Measurements from ENCODE around the gene PSAT1. TPM values are rescaled to one million over a fixed set of nuclear protein-coding genes. Genes with fewer than 3 reads are reported as not detected.

PSAT1 gene
- total RNA-seq, 2 experiments from 2014 or later, result 125 to 268 TPM

DNA sequence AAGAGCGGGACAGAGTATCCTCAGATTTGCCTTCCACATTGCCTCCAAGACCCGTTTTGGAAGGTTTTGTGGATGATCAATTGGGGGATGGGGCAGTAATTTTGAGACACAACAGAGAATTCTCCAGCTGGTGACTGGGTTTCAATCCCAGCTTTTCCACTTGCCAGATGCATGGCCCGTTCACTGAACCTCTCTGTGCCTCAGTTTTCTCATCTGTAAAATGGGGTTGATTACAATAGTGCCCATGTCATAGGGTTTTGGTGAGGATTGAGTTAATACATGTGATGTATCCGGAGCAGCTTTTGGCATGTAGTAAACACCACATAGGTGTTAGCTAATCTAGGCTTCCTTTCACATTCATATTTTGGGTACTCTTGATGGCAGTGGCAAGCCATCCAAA, 59.7 kb downstream of the PSAT1 start:
- Histone ChIP-seq H3K4me3 (ENCODE audit: low read depth, low read length, poor library complexity, severe bottlenecking) (no peak overlapping the region), H3K9me2 (ENCODE audit: insufficient read depth, low read length) (no peaks in the 10 kb centered on the region), H3K27ac (ENCODE audit: low read depth, low read length, poor library complexity, severe bottlenecking) (no peak overlapping the region), H3K4me1 (ENCODE audit: insufficient read depth, low read length, poor library complexity, severe bottlenecking) (no peaks in the 10 kb centered on the region), H4K20me1 (ENCODE audit: insufficient read depth, low read length) (no peaks in the 10 kb centered on the region), H3K79me2 (ENCODE audit: insufficient read depth, low read depth, low read length) (no peaks in the 10 kb centered on the region), H2AFZ (ENCODE audit: low read length) (no peak overlapping the region), H3K36me3 (ENCODE audit: insufficient read depth, low read length) (no peaks in the 10 kb centered on the region), H3K4me2 (ENCODE audit: low read length) (no peak overlapping the region), H3K9me3 (ENCODE audit: low read length) (no peaks in the 10 kb centered on the region)
- BruUV-seq (replicated peaks), result no TSS peak
- intact Hi-C loops (cut with micrococcal nuclease; ENCODE audit: unreplicated experiment), result no loop called here
- TF ChIP-seq EZH2phosphoT487 (IDR thresholded peaks at IDR 0.05; ENCODE audit: borderline replicate concordance, low read depth, low read length), result no peak
- TF ChIP-seq, protein P1, sequence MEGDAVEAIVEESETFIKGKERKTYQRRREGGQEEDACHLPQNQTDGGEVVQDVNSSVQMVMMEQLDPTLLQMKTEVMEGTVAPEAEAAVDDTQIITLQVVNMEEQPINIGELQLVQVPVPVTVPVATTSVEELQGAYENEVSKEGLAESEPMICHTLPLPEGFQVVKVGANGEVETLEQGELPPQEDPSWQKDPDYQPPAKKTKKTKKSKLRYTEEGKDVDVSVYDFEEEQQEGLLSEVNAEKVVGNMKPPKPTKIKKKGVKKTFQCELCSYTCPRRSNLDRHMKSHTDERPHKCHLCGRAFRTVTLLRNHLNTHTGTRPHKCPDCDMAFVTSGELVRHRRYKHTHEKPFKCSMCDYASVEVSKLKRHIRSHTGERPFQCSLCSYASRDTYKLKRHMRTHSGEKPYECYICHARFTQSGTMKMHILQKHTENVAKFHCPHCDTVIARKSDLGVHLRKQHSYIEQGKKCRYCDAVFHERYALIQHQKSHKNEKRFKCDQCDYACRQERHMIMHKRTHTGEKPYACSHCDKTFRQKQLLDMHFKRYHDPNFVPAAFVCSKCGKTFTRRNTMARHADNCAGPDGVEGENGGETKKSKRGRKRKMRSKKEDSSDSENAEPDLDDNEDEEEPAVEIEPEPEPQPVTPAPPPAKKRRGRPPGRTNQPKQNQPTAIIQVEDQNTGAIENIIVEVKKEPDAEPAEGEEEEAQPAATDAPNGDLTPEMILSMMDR (conservative IDR thresholded peaks at IDR 0.05; ENCODE audit: low read length), result no peak
- ChIA-PET POLR2A (no interaction called here), CTCF (ENCODE audit: unreplicated experiment) (no interaction called here)
- no peak for DNase-seq (ENCODE audit: low spot score)

DNA sequence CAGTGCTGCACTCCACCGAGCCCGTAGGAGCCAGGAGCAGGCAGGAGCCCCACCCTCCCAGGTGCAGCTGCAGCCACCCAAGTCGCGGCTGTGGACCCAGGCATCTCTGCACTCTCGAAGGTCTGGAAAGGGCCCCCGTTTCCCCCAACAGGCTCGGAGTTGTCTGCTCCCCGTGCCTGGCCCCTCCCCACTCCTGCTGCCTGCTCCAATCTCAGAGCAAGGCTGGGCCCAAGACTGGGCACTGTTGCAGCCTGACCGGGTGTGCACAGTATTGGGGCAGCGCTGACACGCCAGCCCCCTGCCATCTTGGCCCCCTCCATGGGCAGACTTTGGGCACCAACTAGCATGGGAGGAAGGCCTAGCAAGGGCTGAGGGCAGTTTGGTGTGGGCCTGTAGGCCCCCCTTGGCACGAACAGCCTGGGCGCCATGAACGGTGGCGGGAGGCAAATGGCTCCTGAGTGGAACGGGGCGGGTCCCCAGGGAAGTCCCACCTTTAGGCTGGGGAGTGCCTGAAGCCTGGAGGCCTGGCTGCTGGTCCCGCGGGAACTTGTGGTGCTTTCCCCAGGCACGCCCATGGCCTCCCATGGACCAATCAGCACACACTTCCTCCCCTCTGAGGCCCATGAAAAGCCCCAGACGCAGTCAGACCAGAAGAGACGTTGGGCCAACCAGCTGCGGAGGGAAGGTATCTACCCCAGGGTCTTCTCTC, 60.4 kb downstream of the PSAT1 start:
- Histone ChIP-seq H3K79me2 (ENCODE audit: insufficient read depth, low read depth, low read length) (no peaks in the 10 kb centered on the region), H3K9me3 (ENCODE audit: low read length) (no peaks in the 10 kb centered on the region), H3K4me3 (ENCODE audit: low read depth, low read length, poor library complexity, severe bottlenecking) (no peak overlapping the region), H2AFZ (ENCODE audit: low read length) (no peak overlapping the region), H3K27ac (ENCODE audit: low read depth, low read length, poor library complexity, severe bottlenecking) (no peak overlapping the region), H4K20me1 (ENCODE audit: insufficient read depth, low read length) (no peaks in the 10 kb centered on the region), H3K4me2 (ENCODE audit: low read length) (no peak overlapping the region), H3K4me1 (ENCODE audit: insufficient read depth, low read length, poor library complexity, severe bottlenecking) (no peaks in the 10 kb centered on the region), H3K9me2 (ENCODE audit: insufficient read depth, low read length) (no peaks in the 10 kb centered on the region), H3K36me3 (ENCODE audit: insufficient read depth, low read length) (no peaks in the 10 kb centered on the region)
- POLR2A ChIA-PET, result no interaction called here
- BruUV-seq (replicated peaks), result no TSS peak
- CTCF ChIA-PET (ENCODE audit: unreplicated experiment), result no interaction called here
- TF ChIP-seq EZH2phosphoT487 (IDR thresholded peaks at IDR 0.05; ENCODE audit: borderline replicate concordance, low read depth, low read length), result no peak
- TF ChIP-seq, protein P1 (conservative IDR thresholded peaks at IDR 0.05; ENCODE audit: low read length), result no peak
- intact Hi-C loops (cut with micrococcal nuclease; ENCODE audit: unreplicated experiment), result no loop called here
- DNase-seq (ENCODE audit: low spot score), result no peak

DNA sequence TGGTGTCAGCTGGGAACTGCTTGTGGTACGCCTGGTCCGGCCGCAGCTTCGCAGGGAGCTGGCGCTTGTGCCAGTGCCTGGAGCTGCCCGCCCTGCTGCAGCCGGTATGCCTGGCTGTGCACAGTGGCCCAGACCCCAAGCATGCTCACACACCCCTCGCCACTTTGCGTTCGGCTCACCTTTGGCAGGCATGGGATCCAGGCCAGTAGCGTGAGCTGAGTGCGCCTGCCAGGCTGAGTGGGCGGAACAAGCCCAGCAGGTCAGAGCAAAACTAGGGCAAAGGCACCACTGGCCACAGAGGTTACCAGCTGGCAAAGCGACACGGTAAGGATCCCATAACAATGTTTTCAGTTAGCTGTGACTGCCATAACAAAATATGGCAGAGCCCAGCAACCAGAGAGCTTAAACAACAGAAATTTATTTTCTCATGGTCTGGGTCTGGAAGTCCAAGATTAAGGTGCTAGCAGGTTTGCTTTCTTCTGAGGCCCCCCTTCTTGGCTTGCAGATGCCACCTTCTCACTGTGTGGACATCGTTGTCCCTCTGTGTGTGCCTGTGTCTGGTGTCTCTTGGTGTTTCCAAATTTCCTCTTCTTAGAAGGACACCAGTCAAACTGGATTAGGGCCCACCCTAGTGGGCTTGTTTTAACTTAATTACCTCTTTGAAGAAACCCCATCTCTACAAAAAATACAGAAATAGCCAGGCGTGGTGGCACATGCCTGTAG, 61.6 kb downstream of the PSAT1 start:
- TF ChIP-seq, protein P1 (conservative IDR thresholded peaks at IDR 0.05; ENCODE audit: low read length), result no peak
- no peak for TF ChIP-seq EZH2phosphoT487 (IDR thresholded peaks at IDR 0.05; ENCODE audit: borderline replicate concordance, low read depth, low read length)
- DNase-seq (ENCODE audit: low spot score), result no peak
- POLR2A ChIA-PET, result no interaction called here
- no peaks in the 10 kb centered on the region for H3K9me3 ChIP-seq (ENCODE audit: low read length)
- no TSS peak for BruUV-seq (replicated peaks)
- H3K79me2 ChIP-seq (ENCODE audit: insufficient read depth, low read depth, low read length), result no peaks in the 10 kb centered on the region
- H3K9me2 ChIP-seq (ENCODE audit: insufficient read depth, low read length), result no peaks in the 10 kb centered on the region
- intact Hi-C loops (cut with micrococcal nuclease; ENCODE audit: unreplicated experiment), result no loop called here
- H3K4me2 ChIP-seq (ENCODE audit: low read length), result no peak overlapping the region
- no peaks in the 10 kb centered on the region for H3K36me3 ChIP-seq (ENCODE audit: insufficient read depth, low read length)
- no peak overlapping the region for H3K4me3 ChIP-seq (ENCODE audit: low read depth, low read length, poor library complexity, severe bottlenecking)
- CTCF ChIA-PET (ENCODE audit: unreplicated experiment), result no interaction called here
- H2AFZ ChIP-seq (ENCODE audit: low read length), result no peak overlapping the region
- H4K20me1 ChIP-seq (ENCODE audit: insufficient read depth, low read length), result no peaks in the 10 kb centered on the region
- no peak overlapping the region for H3K27ac ChIP-seq (ENCODE audit: low read depth, low read length, poor library complexity, severe bottlenecking)
- H3K4me1 ChIP-seq (ENCODE audit: insufficient read depth, low read length, poor library complexity, severe bottlenecking), result no peaks in the 10 kb centered on the region
